GM12873 (cell line): ENCODE data around the gene TNFAIP8.

Experiments
- TF ChIP-seq, protein P1 (sequence below): IDR thresholded peaks from 2 replicates; pipeline ENCODE4 v1.5.1; 2012; ENCODE audit warnings: low read depth, mild to moderate bottlenecking, moderate library complexity, low read length, control low read depth; ENCODE audit not compliant: insufficient read depth; ENCODE audit errors: missing control alignments

Gene TNFAIP8

GRCh38 chr5:119347991-119348390 lies 7.8 kb upstream of the TNFAIP8 start:
- TF ChIP-seq, protein P1, sequence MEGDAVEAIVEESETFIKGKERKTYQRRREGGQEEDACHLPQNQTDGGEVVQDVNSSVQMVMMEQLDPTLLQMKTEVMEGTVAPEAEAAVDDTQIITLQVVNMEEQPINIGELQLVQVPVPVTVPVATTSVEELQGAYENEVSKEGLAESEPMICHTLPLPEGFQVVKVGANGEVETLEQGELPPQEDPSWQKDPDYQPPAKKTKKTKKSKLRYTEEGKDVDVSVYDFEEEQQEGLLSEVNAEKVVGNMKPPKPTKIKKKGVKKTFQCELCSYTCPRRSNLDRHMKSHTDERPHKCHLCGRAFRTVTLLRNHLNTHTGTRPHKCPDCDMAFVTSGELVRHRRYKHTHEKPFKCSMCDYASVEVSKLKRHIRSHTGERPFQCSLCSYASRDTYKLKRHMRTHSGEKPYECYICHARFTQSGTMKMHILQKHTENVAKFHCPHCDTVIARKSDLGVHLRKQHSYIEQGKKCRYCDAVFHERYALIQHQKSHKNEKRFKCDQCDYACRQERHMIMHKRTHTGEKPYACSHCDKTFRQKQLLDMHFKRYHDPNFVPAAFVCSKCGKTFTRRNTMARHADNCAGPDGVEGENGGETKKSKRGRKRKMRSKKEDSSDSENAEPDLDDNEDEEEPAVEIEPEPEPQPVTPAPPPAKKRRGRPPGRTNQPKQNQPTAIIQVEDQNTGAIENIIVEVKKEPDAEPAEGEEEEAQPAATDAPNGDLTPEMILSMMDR, result no peak

DNA sequence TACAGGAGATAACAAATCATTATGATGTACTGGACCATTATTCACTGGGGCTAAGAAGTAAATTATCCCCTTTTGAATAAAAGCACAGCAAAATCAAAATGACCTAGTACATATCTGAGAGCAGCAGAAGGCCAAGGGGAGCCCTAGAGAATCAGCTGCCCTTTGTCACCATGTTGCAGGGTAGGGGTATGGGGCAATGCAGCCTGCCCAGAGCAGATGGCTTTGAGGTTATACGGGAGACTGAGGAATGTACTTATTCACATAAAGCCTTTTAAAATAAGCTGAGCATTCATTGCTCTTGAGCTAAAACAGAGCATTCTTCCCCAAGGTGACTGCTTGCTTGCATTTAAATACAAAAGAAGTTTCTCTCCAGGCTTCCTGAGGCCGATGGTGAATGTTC lies 2.6 kb upstream of the TNFAIP8 start:
- TF ChIP-seq, protein P1, result no peak

- TF ChIP-seq, protein P1, result no peak
Observed at GRCh38 chr5:119353686-119354366, 2.0 kb upstream of the TNFAIP8 start.

DNA sequence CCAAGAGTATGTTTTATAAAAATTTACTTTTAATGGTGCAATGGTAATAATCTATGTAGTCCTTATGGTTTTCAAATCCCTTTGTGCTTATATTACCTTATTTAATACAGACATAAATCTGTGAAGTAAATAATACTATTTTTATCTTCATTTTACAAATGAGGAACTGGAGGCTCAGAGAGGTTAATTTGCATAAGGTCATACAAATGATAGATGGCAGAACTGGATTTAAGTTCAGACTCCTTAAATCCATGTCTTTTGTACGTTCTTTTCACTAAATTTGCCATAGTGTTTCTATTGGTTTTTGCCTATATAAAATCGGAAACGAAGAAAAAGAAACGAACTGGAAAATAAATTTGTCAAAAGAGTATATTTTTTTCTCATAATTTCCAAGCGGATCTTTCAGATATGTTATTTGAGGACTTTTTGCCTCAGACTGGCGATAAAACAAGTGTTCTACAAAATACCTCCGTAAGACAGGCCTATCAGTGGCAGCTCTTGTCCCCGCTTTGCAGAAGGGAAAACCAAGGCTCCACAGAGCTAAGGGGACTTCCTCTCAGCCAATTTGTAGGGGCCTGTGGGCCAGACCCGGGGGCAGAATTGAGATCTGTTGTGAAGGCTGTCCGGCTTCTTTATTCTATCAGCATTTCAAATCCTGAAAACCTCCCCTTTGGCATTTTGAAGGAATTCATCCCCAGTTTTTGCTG lies 1.1 kb upstream of the TNFAIP8 start:
- TF ChIP-seq, protein P1, result no peak

- TF ChIP-seq, protein P1, result no peak
Observed at GRCh38 chr5:119355244-119355638, 578 bp upstream of the TNFAIP8 start.

GRCh38 chr5:119356612-119357188 lies 881 bp downstream of the TNFAIP8 start:
- TF ChIP-seq, protein P1, result no peak

- TF ChIP-seq, protein P1, result no peak
Observed at GRCh38 chr5:119357270-119357669, 1.5 kb downstream of the TNFAIP8 start.
